RWPE1 (cell line): ENCODE data around the gene CACNB3.

Experiments used
- CTCF ChIA-PET: fragments of 350-600 bp; sonication (Branson Sonifier 250); formaldehyde crosslinking; extraction: SDS; loops from one replicate; lab custom pipeline; 2021; lab: Yijun Ruan, JAX
- POLR2A ChIA-PET: fragments of 400-600 bp; formaldehyde crosslinking; extraction: SDS; loops from one replicate; lab custom pipeline; 2020; ENCODE audit warnings: antibody characterized with exemption; ENCODE audit not compliant: low non-redundant PET; lab: Yijun Ruan, JAX
- DNase-seq: peaks from one replicate; pipeline ENCODE4 v3.0.0; 2012; ENCODE audit warnings: low spot score
- H3K27ac ChIP-seq: fragments of 450-650 bp; 2 replicates; pipeline ENCODE4 v1.5.1; 2017
- CTCF ChIP-seq: fragments of 450-650 bp; conservative IDR thresholded peaks from 2 replicates; pipeline ENCODE4 v1.5.1; 2017; ENCODE audit warnings: low read depth, mild to moderate bottlenecking

Gene CACNB3

GRCh38 chr12:48780381-48781025, 37.8 kb upstream of the CACNB3 start:
- DNase-seq, result no peak
- peak overlapping the region; percentile 3; the same call in 1 of the 2 replicates for H3K27ac ChIP-seq
- ChIA-PET CTCF (interaction anchor here (0.7 to 0.9 kb wide), 2 partner anchors 34 to 697 kb away, joined by 3 read pairs; no protein-coding TSS in a partner anchor), POLR2A (interaction anchor here (0.7 kb wide), 1 partner anchor 106 kb away, joined by 4 read pairs; no protein-coding TSS in a partner anchor)
- no peak for TF ChIP-seq CTCF

- POLR2A ChIA-PET, result no interaction called here
Observed at GRCh38 chr12:48781750-48782456, 36.4 kb upstream of the CACNB3 start.

GRCh38 chr12:48782457-48783395, 35.6 kb upstream of the CACNB3 start:
- ChIA-PET POLR2A (no interaction called here), CTCF (interaction anchor here (1.0 kb wide), 1 partner anchor 32 kb away, joined by 3 read pairs; no protein-coding TSS in a partner anchor)
- no peak for DNase-seq
- no peak for TF ChIP-seq CTCF
- no peak overlapping the region; the same call in 1 of the 2 replicates for H3K27ac ChIP-seq

More at GRCh38 chr12:48781750-48782456, 36.4 kb upstream of the CACNB3 start:
- CTCF ChIA-PET, result no interaction called here
- peak overlapping the region; percentile 3 for H3K27ac ChIP-seq
- no peak for DNase-seq
- no peak for TF ChIP-seq CTCF

GRCh38 chr12:48783432-48783831, 34.9 kb upstream of the CACNB3 start:
- CTCF ChIA-PET, result interaction anchor here (1.0 kb wide), 1 partner anchor 31 kb away, joined by 3 read pairs; no protein-coding TSS in a partner anchor
- POLR2A ChIA-PET, result no interaction called here
- no peak overlapping the region for H3K27ac ChIP-seq
- DNase-seq, result no peak
- no peak for TF ChIP-seq CTCF

- ChIA-PET CTCF (no interaction called here), POLR2A (no interaction called here)
- no peak for DNase-seq
- TF ChIP-seq CTCF, result no peak
- peak overlapping the region; percentile 79 for H3K27ac ChIP-seq
Observed at GRCh38 chr12:48786591-48787544, 31.4 kb upstream of the CACNB3 start.
